GM12865 (cell line): ENCODE measurements around the gene PNLIPRP2.

Experiments used
- DNase-seq: peaks from one replicate; pipeline ENCODE4 v3.0.0; 2010; ENCODE audit warnings: low read depth
- H3K4me3 ChIP-seq: 2 replicates; pipeline ENCODE4 v1.5.1; 2011; ENCODE audit warnings: mild to moderate bottlenecking, low read depth, low read length, control low read depth
- TF ChIP-seq, protein P1 (sequence below): IDR thresholded peaks from 2 replicates; pipeline ENCODE4 v1.5.1; 2011; ENCODE audit warnings: low read length, control low read depth, low read depth, inconsistent platforms; ENCODE audit not compliant: insufficient read depth; ENCODE audit errors: missing control alignments

PNLIPRP2 gene

GRCh38 chr10:116674901-116675423 lies 54.2 kb downstream of the PNLIPRP2 start:
- H3K4me3 ChIP-seq, result no peak overlapping the region
- DNase-seq, result no peak
- TF ChIP-seq, protein P1, sequence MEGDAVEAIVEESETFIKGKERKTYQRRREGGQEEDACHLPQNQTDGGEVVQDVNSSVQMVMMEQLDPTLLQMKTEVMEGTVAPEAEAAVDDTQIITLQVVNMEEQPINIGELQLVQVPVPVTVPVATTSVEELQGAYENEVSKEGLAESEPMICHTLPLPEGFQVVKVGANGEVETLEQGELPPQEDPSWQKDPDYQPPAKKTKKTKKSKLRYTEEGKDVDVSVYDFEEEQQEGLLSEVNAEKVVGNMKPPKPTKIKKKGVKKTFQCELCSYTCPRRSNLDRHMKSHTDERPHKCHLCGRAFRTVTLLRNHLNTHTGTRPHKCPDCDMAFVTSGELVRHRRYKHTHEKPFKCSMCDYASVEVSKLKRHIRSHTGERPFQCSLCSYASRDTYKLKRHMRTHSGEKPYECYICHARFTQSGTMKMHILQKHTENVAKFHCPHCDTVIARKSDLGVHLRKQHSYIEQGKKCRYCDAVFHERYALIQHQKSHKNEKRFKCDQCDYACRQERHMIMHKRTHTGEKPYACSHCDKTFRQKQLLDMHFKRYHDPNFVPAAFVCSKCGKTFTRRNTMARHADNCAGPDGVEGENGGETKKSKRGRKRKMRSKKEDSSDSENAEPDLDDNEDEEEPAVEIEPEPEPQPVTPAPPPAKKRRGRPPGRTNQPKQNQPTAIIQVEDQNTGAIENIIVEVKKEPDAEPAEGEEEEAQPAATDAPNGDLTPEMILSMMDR, result no peak

GRCh38 chr10:116676118-116676517 lies 55.4 kb downstream of the PNLIPRP2 start:
- TF ChIP-seq, protein P1, result no peak
- H3K4me3 ChIP-seq, result no peak overlapping the region
- no peak for DNase-seq

DNA sequence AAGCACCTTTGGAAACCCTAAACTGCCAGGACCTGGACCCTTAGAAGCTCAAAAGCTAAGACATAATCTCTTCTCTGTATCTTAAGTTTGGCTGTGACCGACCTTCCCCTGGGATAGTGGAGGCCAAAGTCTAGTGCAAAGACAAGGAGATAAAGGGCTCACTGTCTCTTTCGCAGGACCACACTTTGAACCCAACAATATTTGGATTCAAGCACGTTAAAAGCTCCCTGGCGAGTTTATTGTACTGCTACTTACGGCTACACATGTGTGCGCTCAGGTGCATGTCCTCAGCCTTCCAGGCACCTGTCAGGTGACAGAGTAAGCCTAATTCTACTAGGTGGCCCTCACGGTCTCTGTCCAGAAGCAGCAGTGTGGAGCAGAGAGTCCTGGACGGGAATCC lies 55.9 kb downstream of the PNLIPRP2 start:
- DNase-seq, result no peak
- no peak overlapping the region for H3K4me3 ChIP-seq
- TF ChIP-seq, protein P1, result no peak

DNA sequence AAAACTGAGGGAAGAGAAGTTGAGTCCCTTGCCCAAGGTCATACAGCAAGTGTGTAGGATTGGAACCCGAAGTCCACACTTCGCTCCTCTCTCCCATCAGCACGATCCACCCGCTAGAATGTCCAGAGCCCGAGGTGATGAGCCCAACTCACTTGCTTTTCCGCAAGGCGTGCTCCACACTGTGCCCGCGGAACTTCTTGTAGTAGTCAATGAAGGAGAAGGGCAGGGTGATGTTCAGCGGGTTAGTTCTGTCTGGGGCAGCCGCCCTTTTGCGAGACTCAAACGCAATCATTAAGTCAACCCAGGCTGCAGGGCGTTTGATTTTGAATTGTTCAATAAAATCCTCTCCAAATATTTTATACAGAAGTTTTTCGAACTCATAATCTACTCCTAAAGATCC lies 58.6 kb downstream of the PNLIPRP2 start:
- TF ChIP-seq, protein P1, result no peak
- DNase-seq, result no peak
- no peak overlapping the region for H3K4me3 ChIP-seq

- no peak for DNase-seq
- no peak overlapping the region for H3K4me3 ChIP-seq
- TF ChIP-seq, protein P1, result no peak
These were observed 62.4 kb downstream of the PNLIPRP2 start for GRCh38 chr10:116683166-116683565.

DNA sequence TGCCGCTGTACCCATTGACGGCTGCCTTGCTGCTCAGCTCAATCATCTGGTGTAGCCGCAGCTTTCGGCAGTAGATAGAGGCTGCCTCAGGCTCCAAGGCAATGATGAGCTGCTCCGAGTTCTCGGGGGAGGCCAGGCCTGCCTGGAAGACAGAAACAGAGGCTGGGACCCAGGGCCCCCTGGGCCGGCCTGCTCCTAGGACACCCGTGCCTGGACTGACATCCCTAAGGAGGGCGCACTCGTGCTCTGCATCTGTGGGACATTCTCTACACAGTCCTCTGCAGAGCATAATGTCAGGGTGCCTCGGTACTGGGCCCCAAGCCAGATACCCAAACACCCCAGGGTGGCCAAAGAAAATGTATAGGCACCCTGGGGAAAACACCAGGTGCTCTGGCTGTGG lies 63.1 kb downstream of the PNLIPRP2 start:
- DNase-seq, result no peak
- TF ChIP-seq, protein P1, result no peak
- no peak overlapping the region for H3K4me3 ChIP-seq

- DNase-seq, result no peak
- TF ChIP-seq, protein P1, result no peak
- no peak overlapping the region for H3K4me3 ChIP-seq
These were observed 64.0 kb downstream of the PNLIPRP2 start for GRCh38 chr10:116684781-116685180.
